22Rv1 (cell line): ENCODE measurements around the gene PPFIA1.

Source experiments
- H3K27ac ChIP-seq: fragments of 450-650 bp; 2 replicates; pipeline ENCODE4 v1.5.1; 2017
- CTCF ChIP-seq: fragments of 450-650 bp; IDR thresholded peaks from 2 replicates; pipeline ENCODE4 v1.5.1; 2017; ENCODE audit warnings: mild to moderate bottlenecking
- ZFX ChIP-seq: fragments of 450-650 bp; IDR thresholded peaks from 2 replicates; pipeline ENCODE4 v1.6.1; 2017; ENCODE audit warnings: antibody characterized with exemption, borderline replicate concordance

Gene PPFIA1

GRCh38 chr11:70270104-70270876, at the start of gene PPFIA1:
TSS of gene PPFIA1 (plus strand) at chr11:70270690. CDS start at chr11:70272173, 1,483 bp downstream.
- TF ChIP-seq CTCF: peak; percentile 34
- no peak for TF ChIP-seq ZFX
- H3K27ac ChIP-seq: peak within 1 kb of the TSS; percentile 64

- no peak overlapping the region for H3K27ac ChIP-seq
- TF ChIP-seq CTCF (no peak), ZFX (no peak)
These were observed 49.6 kb upstream of the PPFIA1 start for GRCh38 chr11:70220920-70221319.

GRCh38 chr11:70225681-70226177, 44.8 kb upstream of the PPFIA1 start:
- H3K27ac ChIP-seq: no peak overlapping the region
- TF ChIP-seq ZFX (no peak), CTCF (no peak)

GRCh38 chr11:70226183-70226582, 44.3 kb upstream of the PPFIA1 start:
- TF ChIP-seq CTCF: no peak
- TF ChIP-seq ZFX: no peak
- H3K27ac ChIP-seq: no peak overlapping the region

- no peak overlapping the region for H3K27ac ChIP-seq
- TF ChIP-seq CTCF (peak; percentile 60), ZFX (no peak)
These were observed 43.5 kb upstream of the PPFIA1 start for GRCh38 chr11:70226967-70227366.

- TF ChIP-seq CTCF: no peak
- TF ChIP-seq ZFX: no peak
- no peak overlapping the region for H3K27ac ChIP-seq
These were observed 40.8 kb upstream of the PPFIA1 start for GRCh38 chr11:70229737-70230136.

- TF ChIP-seq CTCF (no peak), ZFX (no peak)
- H3K27ac ChIP-seq: no peak overlapping the region
These were observed 40.2 kb upstream of the PPFIA1 start for GRCh38 chr11:70230151-70230839.
